Activated CD8-positive, alpha-beta T cell treated with anti-CD3 and anti-CD28 coated beads, Interleukin-2, amount 10 ng/mL, durations not matched to agents 7 days and 5 days (primary cell): ENCODE results near the gene OXSR1. TPM values are rescaled to one million over a fixed set of nuclear protein-coding genes. Genes with fewer than 3 reads are reported as not detected.

Experiments used
- ATAC-seq: fragments of 150-1000 bp; cut with Tn5 transposase; one replicate; pipeline ENCODE4 v1.10.0; 2021; ENCODE audit warnings: moderate library complexity
- CTCF ChIA-PET: fragments of 350-600 bp; sonication (Branson Sonifier 250); formaldehyde crosslinking; loops from one replicate; lab custom pipeline; 2021; ENCODE audit warnings: antibody characterized with exemption; lab: Charles Lee
- POLR2A ChIA-PET: fragments of 350-600 bp; sonication (Branson Sonifier 250); formaldehyde crosslinking; loops from one replicate; lab custom pipeline; 2021; ENCODE audit warnings: antibody characterized with exemption; lab: Charles Lee
- DNase-seq: peaks from one replicate; pipeline ENCODE4 v3.0.0-alpha.2; 2020
- H3K27ac Mint-ChIP-seq: one replicate; pipeline ENCODE4 v1.8.0; 2021; ENCODE audit warnings: mild to moderate bottlenecking, mixed read lengths
- H3K27me3 Mint-ChIP-seq: one replicate; pipeline ENCODE4 v1.8.0; 2021; ENCODE audit warnings: low read depth, mixed read lengths
- H3K36me3 Mint-ChIP-seq: one replicate; pipeline ENCODE4 v1.8.0; 2021; ENCODE audit warnings: low read depth, mixed read lengths
- H3K4me1 Mint-ChIP-seq: one replicate; pipeline ENCODE4 v1.8.0; 2021; ENCODE audit warnings: low read depth, mixed read lengths
- H3K4me3 Mint-ChIP-seq: one replicate; pipeline ENCODE4 v1.8.0; 2021; ENCODE audit warnings: mild to moderate bottlenecking, mixed read lengths
- H3K9me3 Mint-ChIP-seq: one replicate; pipeline ENCODE4 v1.8.0; 2022; ENCODE audit warnings: mixed read lengths; ENCODE audit not compliant: insufficient read depth
- total RNA-seq, 2 experiments: library from RNA; stranded (reverse); gene quantifications; one replicate each; pipeline ENCODE4 v1.2.3, GENCODE V29; 2021

Gene OXSR1
- total RNA-seq, 2 experiments from 2014 or later = 56.9 to 60.3 TPM

DNA sequence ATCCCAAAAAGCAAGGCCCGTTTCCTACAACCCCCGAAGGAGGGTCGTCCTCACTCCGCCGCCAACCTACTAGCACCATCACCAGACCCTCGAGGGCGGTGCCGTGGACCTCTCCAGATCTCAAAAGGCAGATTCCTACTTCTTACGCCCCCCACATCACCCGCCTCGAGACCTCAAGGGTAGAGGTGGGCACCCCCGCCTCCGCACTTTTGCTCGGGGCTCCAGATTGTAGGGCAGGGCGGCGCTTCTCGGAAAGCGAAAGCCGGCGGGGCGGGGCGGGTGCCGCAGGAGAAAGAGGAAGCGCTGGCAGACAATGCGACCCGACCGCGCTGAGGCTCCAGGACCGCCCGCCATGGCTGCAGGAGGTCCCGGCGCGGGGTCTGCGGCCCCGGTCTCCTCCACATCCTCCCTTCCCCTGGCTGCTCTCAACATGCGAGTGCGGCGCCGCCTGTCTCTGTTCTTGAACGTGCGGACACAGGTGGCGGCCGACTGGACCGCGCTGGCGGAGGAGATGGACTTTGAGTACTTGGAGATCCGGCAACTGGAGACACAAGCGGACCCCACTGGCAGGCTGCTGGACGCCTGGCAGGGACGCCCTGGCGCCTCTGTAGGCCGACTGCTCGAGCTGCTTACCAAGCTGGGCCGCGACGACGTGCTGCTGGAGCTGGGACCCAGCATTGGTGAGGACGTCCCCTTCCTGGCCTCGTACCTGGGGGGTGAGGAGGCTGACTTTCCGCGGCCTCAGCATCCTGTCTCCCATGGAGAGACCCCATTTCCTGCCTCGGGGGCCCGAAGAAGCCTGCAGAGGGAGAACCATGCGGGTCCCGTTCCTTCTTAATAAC, 26.8 kb upstream of the OXSR1 start, which contains the start of gene MYD88:
TSS of gene MYD88 (plus strand) at position 313 of the 842 bp plus-strand sequence. CDS start at position 353, 40 bp downstream.
- H3K36me3 Mint-ChIP-seq = peaks cover 55% of the 10 kb centered on the region
- CTCF ChIA-PET = interaction anchor here (1.0 to 5.1 kb wide), 6 partner anchors 19 to 342 kb away, joined by 3 to 30 read pairs (median 4); partner anchors contain the start of gene OXSR1

DNA sequence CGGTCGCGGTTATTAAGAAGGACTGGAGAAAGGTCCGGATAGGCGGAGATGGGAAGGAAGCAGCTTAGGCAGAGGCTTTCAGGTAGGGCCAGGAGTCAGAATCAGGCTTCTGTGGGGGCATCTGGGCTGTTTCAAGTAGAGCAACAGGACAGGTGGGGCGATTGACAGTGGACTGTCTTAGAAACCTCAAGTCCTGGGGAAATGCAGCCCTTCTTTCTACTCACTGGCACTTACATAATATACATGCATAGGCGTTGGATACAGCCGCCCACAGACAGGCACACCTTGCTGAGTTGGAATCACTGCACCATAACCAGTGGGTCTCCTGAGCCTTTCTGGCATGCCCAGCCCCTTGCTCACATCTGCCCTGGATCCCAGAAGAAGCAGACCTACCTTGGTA, 26.1 kb upstream of the OXSR1 start:
- ATAC-seq = no peak
- ChIA-PET CTCF (interaction anchor here (1.0 to 5.1 kb wide), 5 partner anchors 18 to 341 kb away, joined by 3 to 30 read pairs (median 3); partner anchors contain the start of gene OXSR1), POLR2A (interaction anchor here (0.7 to 7.5 kb wide), 4 partner anchors 13 to 110 kb away, joined by 3 to 153 read pairs (median 8); partner anchors contain the start of genes DLEC1, OXSR1 and PLCD1)
- Mint-ChIP-seq H3K4me1 (peaks cover 55% of the 10 kb centered on the region), H3K27me3 (no peaks in the 10 kb centered on the region), H3K4me3 (peak overlapping the region; percentile 86), H3K36me3 (peaks cover 52% of the 10 kb centered on the region), H3K27ac (peak overlapping the region; percentile 96), H3K9me3 (no peaks in the 10 kb centered on the region)
- no peak for DNase-seq

More for the DNA sequence above, 26.8 kb upstream of the OXSR1 start, which contains the start of gene MYD88:
- Mint-ChIP-seq H3K9me3 (no peaks in the 10 kb centered on the region), H3K4me1 (peaks cover 60% of the 10 kb centered on the region), H3K4me3 (peak within 1 kb of the TSS; percentile 86), H3K27ac (peak within 1 kb of the TSS; percentile 96), H3K27me3 (no peaks in the 10 kb centered on the region)
- DNase-seq = peak; percentile 93
- peak; percentile 62 for ATAC-seq
- POLR2A ChIA-PET = interaction anchor here (0.7 to 7.5 kb wide), 7 partner anchors 14 to 232 kb away, joined by 3 to 153 read pairs (median 7); partner anchors contain the start of genes DLEC1, OXSR1 and PLCD1

DNA sequence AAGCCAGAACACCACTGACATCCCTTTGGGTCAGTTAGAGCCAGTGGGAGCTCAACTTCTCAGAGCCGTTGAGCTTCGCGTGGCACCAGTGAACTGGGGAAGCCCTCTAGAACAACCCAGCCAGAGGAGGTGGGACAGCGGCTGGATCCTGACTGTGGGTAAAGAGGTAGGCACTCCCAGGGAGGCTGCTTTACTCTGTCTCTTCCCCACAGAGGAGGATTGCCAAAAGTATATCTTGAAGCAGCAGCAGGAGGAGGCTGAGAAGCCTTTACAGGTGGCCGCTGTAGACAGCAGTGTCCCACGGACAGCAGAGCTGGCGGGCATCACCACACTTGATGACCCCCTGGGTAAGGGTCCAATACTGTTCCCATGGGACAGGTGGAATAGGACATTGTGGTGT, 25.7 kb upstream of the OXSR1 start:
- H3K4me3 Mint-ChIP-seq = peak overlapping the region; percentile 86
- peak overlapping the region; percentile 96 for H3K27ac Mint-ChIP-seq
- peaks cover 47% of the 10 kb centered on the region for H3K36me3 Mint-ChIP-seq
- CTCF ChIA-PET = interaction anchor here (0.9 to 5.1 kb wide), 6 partner anchors 18 to 341 kb away, joined by 3 to 30 read pairs (median 3); partner anchors contain the start of gene OXSR1
- POLR2A ChIA-PET = interaction anchor here (0.8 to 7.5 kb wide), 2 partner anchors 13 to 25 kb away, joined by 9 to 153 read pairs; partner anchors contain the start of gene OXSR1
- H3K9me3 Mint-ChIP-seq = no peaks in the 10 kb centered on the region
- ATAC-seq = no peak
- no peaks in the 10 kb centered on the region for H3K27me3 Mint-ChIP-seq
- H3K4me1 Mint-ChIP-seq = peaks cover 51% of the 10 kb centered on the region
- DNase-seq = no peak

DNA sequence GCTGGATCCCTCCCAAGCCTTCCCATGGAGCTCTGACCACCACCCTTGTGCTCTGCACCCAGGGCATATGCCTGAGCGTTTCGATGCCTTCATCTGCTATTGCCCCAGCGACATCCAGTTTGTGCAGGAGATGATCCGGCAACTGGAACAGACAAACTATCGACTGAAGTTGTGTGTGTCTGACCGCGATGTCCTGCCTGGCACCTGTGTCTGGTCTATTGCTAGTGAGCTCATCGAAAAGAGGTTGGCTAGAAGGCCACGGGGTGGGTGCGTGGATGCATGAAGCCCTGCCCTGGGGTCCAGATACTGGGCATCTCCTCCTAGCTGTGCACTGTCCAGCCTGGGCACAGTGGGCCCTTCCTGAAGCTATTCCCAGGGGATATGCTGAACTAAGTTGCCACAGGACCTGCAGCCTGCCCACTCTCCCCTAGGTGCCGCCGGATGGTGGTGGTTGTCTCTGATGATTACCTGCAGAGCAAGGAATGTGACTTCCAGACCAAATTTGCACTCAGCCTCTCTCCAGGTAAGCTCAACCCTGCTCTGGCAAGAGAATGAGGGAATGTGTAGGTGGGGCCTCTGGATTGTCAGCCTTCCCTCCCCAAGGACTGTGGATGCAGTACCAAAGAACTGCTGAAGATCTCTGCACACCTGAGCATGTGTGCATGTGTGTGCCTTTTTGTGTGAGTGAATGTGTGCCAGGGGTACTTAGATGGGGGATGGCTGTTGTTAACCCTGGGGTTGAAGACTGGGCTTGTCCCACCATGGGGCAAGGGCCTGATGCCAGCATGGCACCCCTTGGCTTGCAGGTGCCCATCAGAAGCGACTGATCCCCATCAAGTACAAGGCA, 24.8 kb upstream of the OXSR1 start:
- ATAC-seq (no peak), DNase-seq (no peak)
- H3K36me3 Mint-ChIP-seq = peaks cover 40% of the 10 kb centered on the region
- ChIA-PET CTCF (interaction anchor here (0.9 to 5.1 kb wide), 3 partner anchors 23 to 340 kb away, joined by 3 to 30 read pairs (median 5); partner anchors contain the start of gene OXSR1), POLR2A (interaction anchor here (1.1 to 7.5 kb wide), 2 partner anchors 14 to 24 kb away, joined by 5 to 153 read pairs; partner anchors contain the start of gene OXSR1)
- H3K27me3 Mint-ChIP-seq = no peaks in the 10 kb centered on the region
- peaks cover 44% of the 10 kb centered on the region for H3K4me1 Mint-ChIP-seq
- H3K27ac Mint-ChIP-seq = no peak overlapping the region
- H3K9me3 Mint-ChIP-seq = no peaks in the 10 kb centered on the region
- peak overlapping the region; percentile 86 for H3K4me3 Mint-ChIP-seq

DNA sequence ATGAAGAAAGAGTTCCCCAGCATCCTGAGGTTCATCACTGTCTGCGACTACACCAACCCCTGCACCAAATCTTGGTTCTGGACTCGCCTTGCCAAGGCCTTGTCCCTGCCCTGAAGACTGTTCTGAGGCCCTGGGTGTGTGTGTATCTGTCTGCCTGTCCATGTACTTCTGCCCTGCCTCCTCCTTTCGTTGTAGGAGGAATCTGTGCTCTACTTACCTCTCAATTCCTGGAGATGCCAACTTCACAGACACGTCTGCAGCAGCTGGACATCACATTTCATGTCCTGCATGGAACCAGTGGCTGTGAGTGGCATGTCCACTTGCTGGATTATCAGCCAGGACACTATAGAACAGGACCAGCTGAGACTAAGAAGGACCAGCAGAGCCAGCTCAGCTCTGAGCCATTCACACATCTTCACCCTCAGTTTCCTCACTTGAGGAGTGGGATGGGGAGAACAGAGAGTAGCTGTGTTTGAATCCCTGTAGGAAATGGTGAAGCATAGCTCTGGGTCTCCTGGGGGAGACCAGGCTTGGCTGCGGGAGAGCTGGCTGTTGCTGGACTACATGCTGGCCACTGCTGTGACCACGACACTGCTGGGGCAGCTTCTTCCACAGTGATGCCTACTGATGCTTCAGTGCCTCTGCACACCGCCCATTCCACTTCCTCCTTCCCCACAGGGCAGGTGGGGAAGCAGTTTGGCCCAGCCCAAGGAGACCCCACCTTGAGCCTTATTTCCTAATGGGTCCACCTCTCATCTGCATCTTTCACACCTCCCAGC, 24.0 kb upstream of the OXSR1 start:
- peak overlapping the region; percentile 72 for H3K27ac Mint-ChIP-seq
- DNase-seq (no peak), ATAC-seq (no peak)

DNA sequence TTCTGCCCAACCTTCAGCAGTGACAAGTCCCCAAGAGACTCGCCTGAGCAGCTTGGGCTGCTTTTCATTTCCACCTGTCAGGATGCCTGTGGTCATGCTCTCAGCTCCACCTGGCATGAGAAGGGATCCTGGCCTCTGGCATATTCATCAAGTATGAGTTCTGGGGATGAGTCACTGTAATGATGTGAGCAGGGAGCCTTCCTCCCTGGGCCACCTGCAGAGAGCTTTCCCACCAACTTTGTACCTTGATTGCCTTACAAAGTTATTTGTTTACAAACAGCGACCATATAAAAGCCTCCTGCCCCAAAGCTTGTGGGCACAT, 23.4 kb upstream of the OXSR1 start:
- Mint-ChIP-seq H3K4me1 (peaks cover 37% of the 10 kb centered on the region), H3K36me3 (peaks cover 40% of the 10 kb centered on the region), H3K9me3 (peaks cover 9% of the 10 kb centered on the region), H3K27me3 (no peaks in the 10 kb centered on the region), H3K27ac (no peak overlapping the region), H3K4me3 (no peak overlapping the region)
- ATAC-seq (no peak), DNase-seq (no peak)
- CTCF ChIA-PET = interaction anchor here (1.2 to 5.1 kb wide), 2 partner anchors 22 to 338 kb away, joined by 3 to 30 read pairs; partner anchors contain the start of gene OXSR1
- POLR2A ChIA-PET = interaction anchor here (0.7 to 7.5 kb wide), 3 partner anchors 13 to 29 kb away, joined by 3 to 153 read pairs (median 5); partner anchors contain the start of gene OXSR1

More for the DNA sequence above, 24.0 kb upstream of the OXSR1 start:
- Mint-ChIP-seq H3K4me1 (peaks cover 37% of the 10 kb centered on the region), H3K9me3 (peaks cover 3% of the 10 kb centered on the region), H3K27me3 (no peaks in the 10 kb centered on the region), H3K4me3 (no peak overlapping the region), H3K36me3 (peaks cover 36% of the 10 kb centered on the region)
- ChIA-PET CTCF (interaction anchor here (1.2 to 5.1 kb wide), 2 partner anchors 23 to 338 kb away, joined by 3 to 30 read pairs; partner anchors contain the start of gene OXSR1), POLR2A (interaction anchor here (0.7 to 7.5 kb wide), 3 partner anchors 14 to 29 kb away, joined by 3 to 153 read pairs (median 5); partner anchors contain the start of gene OXSR1)

DNA sequence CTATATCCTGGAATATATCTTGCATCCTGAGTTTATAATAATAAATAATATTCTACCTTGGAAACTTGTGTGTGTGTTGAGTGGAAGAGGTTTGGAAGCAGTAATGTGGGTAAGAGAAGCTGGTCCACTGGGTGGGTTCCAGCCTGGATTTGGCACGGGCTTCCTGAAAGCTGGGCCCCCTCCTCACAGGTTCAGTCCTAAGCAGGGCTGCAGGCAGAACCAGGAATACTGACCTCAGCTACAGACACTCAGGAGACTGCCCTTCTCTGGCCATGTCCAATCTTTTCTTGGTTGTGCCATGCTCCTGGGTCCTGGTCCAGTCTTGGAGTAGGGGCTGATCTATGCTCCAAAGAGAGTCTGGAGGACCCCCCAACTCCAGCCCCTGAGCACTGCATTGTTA, 22.4 kb upstream of the OXSR1 start:
- Mint-ChIP-seq H3K4me3 (no peak overlapping the region), H3K27me3 (no peaks in the 10 kb centered on the region), H3K9me3 (peaks cover 19% of the 10 kb centered on the region), H3K27ac (no peak overlapping the region), H3K4me1 (peaks cover 31% of the 10 kb centered on the region), H3K36me3 (peaks cover 45% of the 10 kb centered on the region)
- no peak for DNase-seq
- ATAC-seq = no peak
- ChIA-PET CTCF (interaction anchor here (1.2 to 5.1 kb wide), 2 partner anchors 21 to 337 kb away, joined by 3 to 30 read pairs; partner anchors contain the start of gene OXSR1), POLR2A (interaction anchor here (7.5 kb wide), 1 partner anchor 22 kb away, joined by 153 read pairs; the partner anchor contains the start of gene OXSR1)

DNA sequence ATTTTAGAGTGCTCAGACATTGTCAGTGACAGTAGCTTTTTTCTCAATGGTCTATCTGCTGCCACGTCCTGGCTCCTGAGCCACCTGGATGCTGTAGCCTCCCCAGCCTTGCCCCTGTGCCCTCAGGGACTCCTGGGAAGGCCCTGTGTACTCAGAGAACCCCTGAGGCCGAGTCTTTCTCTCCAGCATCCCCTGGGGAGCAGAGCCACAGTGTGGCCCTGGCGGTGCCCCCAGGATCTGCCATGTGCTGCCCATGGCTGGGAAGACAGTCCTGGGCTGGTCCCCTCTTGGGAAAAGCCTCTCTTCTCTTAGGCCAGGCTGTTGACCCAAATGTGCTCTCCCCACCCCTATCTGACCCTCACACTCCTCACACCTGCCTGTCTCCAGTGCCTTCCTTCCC, 21.8 kb upstream of the OXSR1 start:
- Mint-ChIP-seq H3K27ac (no peak overlapping the region), H3K4me3 (no peak overlapping the region), H3K4me1 (peaks cover 29% of the 10 kb centered on the region), H3K27me3 (no peaks in the 10 kb centered on the region), H3K9me3 (peaks cover 19% of the 10 kb centered on the region), H3K36me3 (peaks cover 45% of the 10 kb centered on the region)
- ATAC-seq (no peak), DNase-seq (no peak)
- ChIA-PET POLR2A (interaction anchor here (7.5 kb wide), 1 partner anchor 22 kb away, joined by 153 read pairs; the partner anchor contains the start of gene OXSR1), CTCF (interaction anchor here (5.1 kb wide), 1 partner anchor 21 kb away, joined by 30 read pairs; the partner anchor contains the start of gene OXSR1)

DNA sequence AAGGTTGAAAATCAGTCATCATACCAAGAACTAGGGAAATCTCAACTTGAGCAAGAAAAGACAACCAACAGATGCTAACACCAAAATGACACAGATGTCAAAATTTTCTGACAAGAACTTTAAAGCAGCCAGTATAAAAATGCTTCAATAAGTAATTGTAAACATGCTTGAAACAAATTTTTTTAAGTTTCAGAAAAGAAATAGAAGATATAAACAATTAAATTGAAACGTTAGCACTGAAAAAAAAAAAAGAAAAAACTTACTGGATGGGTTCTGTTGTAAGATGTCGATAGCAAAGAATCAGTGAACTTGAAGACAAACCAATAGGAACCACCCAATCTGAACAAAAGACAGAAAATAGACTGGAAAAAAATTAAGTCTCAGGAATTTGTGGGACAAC, 18.8 kb upstream of the OXSR1 start:
- ATAC-seq (no peak), DNase-seq (no peak)
- Mint-ChIP-seq H3K4me1 (peaks cover 17% of the 10 kb centered on the region), H3K27me3 (no peaks in the 10 kb centered on the region), H3K4me3 (no peak overlapping the region), H3K27ac (no peak overlapping the region), H3K9me3 (peaks cover 19% of the 10 kb centered on the region), H3K36me3 (peaks cover 25% of the 10 kb centered on the region)
- POLR2A ChIA-PET = interaction anchor here (1.9 kb wide), 1 partner anchor 19 kb away, joined by 10 read pairs; the partner anchor contains the start of gene OXSR1
- CTCF ChIA-PET = no interaction called here

DNA sequence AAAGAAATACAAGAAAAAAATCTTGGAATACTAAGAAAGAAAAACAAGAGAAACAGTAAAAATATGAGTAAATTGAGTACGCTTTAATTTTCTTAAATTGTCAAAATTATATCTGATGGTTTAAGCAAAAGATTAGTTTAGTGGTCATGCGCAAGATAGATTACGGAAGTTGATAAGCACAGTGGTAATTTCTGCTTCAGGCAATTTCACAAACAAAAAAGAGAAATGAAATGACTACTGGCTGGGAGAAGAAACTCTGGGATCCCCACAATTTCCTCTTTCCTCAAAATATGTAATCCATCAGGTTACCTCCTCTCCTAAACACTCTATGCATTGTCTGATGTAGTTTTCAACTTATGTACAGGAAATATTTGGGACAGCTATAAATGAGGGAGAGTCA, 17.9 kb upstream of the OXSR1 start:
- CTCF ChIA-PET = interaction anchor here (1.2 kb wide), 1 partner anchor 18 kb away, joined by 4 read pairs; the partner anchor contains the start of gene OXSR1

More for the DNA sequence above, 17.9 kb upstream of the OXSR1 start:
- peaks cover 21% of the 10 kb centered on the region for H3K4me1 Mint-ChIP-seq
- DNase-seq (no peak), ATAC-seq (no peak)
- peaks cover 17% of the 10 kb centered on the region for H3K36me3 Mint-ChIP-seq
- H3K9me3 Mint-ChIP-seq = peaks cover 19% of the 10 kb centered on the region
- no peaks in the 10 kb centered on the region for H3K27me3 Mint-ChIP-seq
- POLR2A ChIA-PET = interaction anchor here (1.9 kb wide), 1 partner anchor 18 kb away, joined by 10 read pairs; the partner anchor contains the start of gene OXSR1
- no peak overlapping the region for H3K4me3 Mint-ChIP-seq
- H3K27ac Mint-ChIP-seq = no peak overlapping the region
